Measurements from ENCODE around the gene IZUMO4.

IZUMO4 gene

GRCh38 chr19:2142173-2142829, 45.6 kb downstream of the IZUMO4 start:
- DNase-seq (ENCODE audit: low read depth in 2 of 3, low spot score in 1 of 3), result no peak

GRCh38 chr19:2144190-2144589, 47.5 kb downstream of the IZUMO4 start:
- DNase-seq (ENCODE audit: low read depth in 2 of 3, low spot score in 1 of 3), result no peak

DNA sequence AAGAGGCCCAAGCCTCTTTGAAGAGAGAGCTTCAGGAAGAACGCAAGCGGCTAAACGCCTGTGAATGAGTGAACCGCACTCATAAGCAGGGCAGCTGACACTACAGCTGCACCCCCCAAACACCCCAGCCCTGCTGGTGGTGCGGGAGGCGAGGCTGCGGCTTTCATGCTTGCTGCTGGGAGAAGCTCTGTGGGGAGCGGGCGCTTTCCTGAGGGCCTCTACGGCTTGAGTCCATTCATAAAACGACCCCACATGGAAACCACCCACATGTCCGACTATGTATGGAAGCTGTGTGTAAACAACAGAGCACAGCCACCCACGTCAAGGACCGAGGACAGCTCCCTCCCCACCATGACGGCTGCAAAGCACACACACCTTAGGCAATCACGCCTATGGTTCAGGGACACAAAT, 49.1 kb downstream of the IZUMO4 start:
- no peak for DNase-seq (ENCODE audit: low read depth in 2 of 3, low spot score in 1 of 3)

DNA sequence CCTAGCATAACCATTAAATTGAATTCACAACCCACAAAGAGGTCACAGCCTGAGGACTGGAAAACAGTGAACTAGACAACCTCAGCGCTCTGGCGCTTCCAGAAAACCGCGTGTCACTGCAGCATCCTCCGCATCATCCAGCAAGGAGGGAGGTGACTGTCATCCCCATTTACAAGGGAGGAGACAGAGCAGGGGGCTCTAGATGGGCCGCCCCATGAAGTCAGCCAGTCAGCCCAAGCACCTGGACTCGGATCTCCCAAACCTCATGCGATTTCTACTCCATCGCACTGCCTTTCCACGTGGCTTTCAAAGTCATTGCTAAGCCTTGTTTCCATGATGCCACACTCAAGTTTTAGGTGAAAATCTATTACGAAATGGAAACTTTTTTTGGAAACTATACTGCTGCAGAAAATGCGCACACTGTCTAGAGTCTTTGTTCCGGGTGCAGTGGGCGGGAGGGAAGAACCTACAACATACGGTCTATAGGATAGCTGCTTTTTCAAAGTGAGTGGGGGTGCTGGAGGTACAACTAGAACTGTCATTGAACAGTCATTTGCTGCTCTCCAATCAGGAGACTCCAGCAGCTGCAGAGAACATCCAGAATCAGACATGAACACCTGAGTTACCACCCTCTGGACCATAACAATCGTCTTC, 51.9 kb downstream of the IZUMO4 start:
- no peak for DNase-seq (ENCODE audit: low read depth in 2 of 3, low spot score in 1 of 3)
